Panc1 (cell line): ENCODE data around the gene PLAC8. TPM values are rescaled to one million over a fixed set of nuclear protein-coding genes. Genes with fewer than 3 reads are reported as not detected.
"Not testable (repeated sequence)": the region's sequence is repeated elsewhere in the genome, so short reads cannot be mapped to it uniquely, and the experiment has no call there.

Experiments
- ATAC-seq: fragments of 200-7000 bp; cut with Tn5 transposase; 2 replicates; pipeline ENCODE4 v1.9.1; 2020; ENCODE audit warnings: mild to moderate bottlenecking, moderate library complexity
- BruUV-seq: library from RNA; stranded (reverse); fragments of 400-500 nt; replicated peaks from 2 replicates; lab custom pipeline; 2021; lab: Mats Ljungman, UMichigan
- CTCF ChIA-PET: fragments of 300-600 bp; sonication (Branson Sonifier 250); formaldehyde crosslinking; loops from one replicate; lab custom pipeline; 2022; ENCODE audit warnings: antibody characterized with exemption; lab: Charles Lee
- POLR2A ChIA-PET: fragments of 300-600 bp; sonication (Branson Sonifier 250); formaldehyde crosslinking; loops from one replicate; lab custom pipeline; 2022; ENCODE audit warnings: antibody characterized with exemption; lab: Charles Lee
- DNase-seq: peaks from one replicate; pipeline ENCODE4 v3.0.0-alpha.2; 2010; ENCODE audit warnings: low read depth, low spot score
- H3K27ac ChIP-seq: 2 replicates; pipeline ENCODE4 v1.5.1; 2011; ENCODE audit warnings: mild to moderate bottlenecking, low read length, inconsistent platforms
- H3K27me3 ChIP-seq: fragments of 200-500 bp; sonication (Bioruptor generic); 2 replicates; pipeline ENCODE4 v1.6.0; 2014; ENCODE audit warnings: low read length, inconsistent platforms; ENCODE audit not compliant: control insufficient read depth, insufficient read depth
- H3K36me3 ChIP-seq: fragments of 200-500 bp; sonication (Bioruptor generic); 2 replicates; pipeline ENCODE4 v1.5.1; 2014; ENCODE audit warnings: inconsistent platforms, mild to moderate bottlenecking, low read length, moderate library complexity; ENCODE audit not compliant: control insufficient read depth, insufficient read depth
- H3K4me1 ChIP-seq: 2 replicates; pipeline ENCODE4 v1.5.1; 2011; ENCODE audit warnings: inconsistent platforms, mild to moderate bottlenecking, low read length, moderate library complexity; ENCODE audit not compliant: control insufficient read depth, insufficient read depth
- H3K4me3 ChIP-seq, 2 experiments: 2 replicates each; pipeline ENCODE4 v1.5.1; 2011 to 2012; ENCODE audit warnings: low read depth in 2 of 2, low read length in 2 of 2, mild to moderate bottlenecking in 2 of 2, inconsistent platforms in 1 of 2, moderate library complexity in 1 of 2
- H3K9me3 ChIP-seq: fragments of 200-500 bp; sonication (Bioruptor generic); 2 replicates; pipeline ENCODE4 v1.5.1; 2014; ENCODE audit warnings: low read depth, mild to moderate bottlenecking, inconsistent platforms, low read length, moderate library complexity; ENCODE audit not compliant: control insufficient read depth, insufficient read depth
- POLR2AphosphoS5 ChIP-seq: IDR thresholded peaks from 2 replicates; pipeline ENCODE4 v1.6.1; 2012; ENCODE audit warnings: mild to moderate bottlenecking, low read depth, low read length, moderate library complexity
- SIN3A ChIP-seq: IDR thresholded peaks from 2 replicates; pipeline ENCODE4 v1.6.1; 2012; ENCODE audit warnings: low read depth, mild to moderate bottlenecking, low read length, moderate library complexity, borderline replicate concordance; ENCODE audit not compliant: insufficient read depth
- TCF7L2 ChIP-seq: IDR thresholded peaks from 2 replicates; pipeline ENCODE4 v1.6.1; 2011; ENCODE audit warnings: mild to moderate bottlenecking, low read depth, low read length, inconsistent platforms
- in situ Hi-C: cut with HindIII; loops from 2 replicates; pipeline ENCODE4 v1.10.0; 2016; ENCODE audit warnings: low sequenced_read_pairs, low pct_unique_long_range_greater_than_20kb
- intact Hi-C: fragments of 100-400 bp; cut with micrococcal nuclease; formaldehyde crosslinking; loops from one replicate; pipeline ENCODE4 v1.10.0; 2022; ENCODE audit not compliant: unreplicated experiment
- total RNA-seq: library from RNA; stranded (reverse); gene quantifications from one replicate; pipeline ENCODE4 v1.2.1, GENCODE V29; 2021; ENCODE audit not compliant: unreplicated experiment
- TF ChIP-seq, protein P1 (sequence below), 2 experiments: IDR thresholded peaks; 2 replicates each; pipeline ENCODE4 v1.6.1; 2011 to 2012; ENCODE audit warnings: low read depth in 2 of 2, control low read depth in 1 of 2, low read length in 1 of 2, mild to moderate bottlenecking in 1 of 2, moderate library complexity in 1 of 2; ENCODE audit not compliant: insufficient read depth in 1 of 2
- TF ChIP-seq, protein P2 (sequence below): fragments of 450-650 bp; IDR thresholded peaks from 2 replicates; pipeline ENCODE4 v1.5.1; 2017; ENCODE audit warnings: mild to moderate bottlenecking

PLAC8 gene
- total RNA-seq, 1 experiment from 2014 or later: 154 TPM

DNA sequence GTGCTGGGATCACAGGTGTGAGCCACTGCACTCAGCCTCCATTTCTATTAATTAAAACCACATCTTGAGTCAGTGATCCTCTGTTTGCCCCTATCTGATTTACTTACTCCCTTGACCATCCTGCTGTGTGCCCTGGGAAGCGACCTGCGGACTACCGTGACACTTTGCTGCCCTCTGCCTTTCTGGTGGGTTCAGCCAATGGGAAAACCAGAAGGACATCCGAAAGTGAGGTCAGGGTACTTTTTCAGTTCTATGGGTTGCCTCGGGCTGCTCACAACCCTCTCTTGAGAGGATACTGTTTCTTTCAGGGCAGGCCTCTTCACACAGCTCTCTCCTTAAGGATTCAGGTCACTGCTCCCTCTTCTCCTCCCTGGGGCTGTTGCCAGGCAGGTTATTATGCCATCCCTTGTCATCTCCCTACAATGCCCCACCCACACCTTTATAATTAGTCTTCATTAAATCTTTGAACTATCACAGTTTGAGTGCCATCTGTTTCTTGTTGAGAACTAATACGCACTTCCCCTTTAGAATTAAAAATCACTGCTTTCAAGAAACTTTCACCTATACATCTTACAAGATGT, 21.4 kb downstream of the PLAC8 start:
- ChIA-PET CTCF (interaction anchor here (0.6 kb wide), 1 partner anchor 15 kb away, joined by 10 read pairs; no protein-coding TSS in a partner anchor), POLR2A (interaction anchor here (0.5 kb wide), 1 partner anchor 86 kb away, joined by 4 read pairs; no protein-coding TSS in a partner anchor)
- no TSS peak for BruUV-seq
- ATAC-seq (no peak), DNase-seq (no peak)
- intact Hi-C loops: no loop called here
- Histone ChIP-seq H3K27ac (no peak overlapping the region), H3K4me3 (no peak overlapping the region), H3K27me3 (no peaks in the 10 kb centered on the region), H3K36me3 (peaks cover 27% of the 10 kb centered on the region), H3K4me1 (peaks cover 5% of the 10 kb centered on the region), H3K9me3 (no peaks in the 10 kb centered on the region)
- no peak for TF ChIP-seq TCF7L2
- no peak for TF ChIP-seq POLR2AphosphoS5
- no peak for TF ChIP-seq SIN3A
- TF ChIP-seq, protein P1, sequence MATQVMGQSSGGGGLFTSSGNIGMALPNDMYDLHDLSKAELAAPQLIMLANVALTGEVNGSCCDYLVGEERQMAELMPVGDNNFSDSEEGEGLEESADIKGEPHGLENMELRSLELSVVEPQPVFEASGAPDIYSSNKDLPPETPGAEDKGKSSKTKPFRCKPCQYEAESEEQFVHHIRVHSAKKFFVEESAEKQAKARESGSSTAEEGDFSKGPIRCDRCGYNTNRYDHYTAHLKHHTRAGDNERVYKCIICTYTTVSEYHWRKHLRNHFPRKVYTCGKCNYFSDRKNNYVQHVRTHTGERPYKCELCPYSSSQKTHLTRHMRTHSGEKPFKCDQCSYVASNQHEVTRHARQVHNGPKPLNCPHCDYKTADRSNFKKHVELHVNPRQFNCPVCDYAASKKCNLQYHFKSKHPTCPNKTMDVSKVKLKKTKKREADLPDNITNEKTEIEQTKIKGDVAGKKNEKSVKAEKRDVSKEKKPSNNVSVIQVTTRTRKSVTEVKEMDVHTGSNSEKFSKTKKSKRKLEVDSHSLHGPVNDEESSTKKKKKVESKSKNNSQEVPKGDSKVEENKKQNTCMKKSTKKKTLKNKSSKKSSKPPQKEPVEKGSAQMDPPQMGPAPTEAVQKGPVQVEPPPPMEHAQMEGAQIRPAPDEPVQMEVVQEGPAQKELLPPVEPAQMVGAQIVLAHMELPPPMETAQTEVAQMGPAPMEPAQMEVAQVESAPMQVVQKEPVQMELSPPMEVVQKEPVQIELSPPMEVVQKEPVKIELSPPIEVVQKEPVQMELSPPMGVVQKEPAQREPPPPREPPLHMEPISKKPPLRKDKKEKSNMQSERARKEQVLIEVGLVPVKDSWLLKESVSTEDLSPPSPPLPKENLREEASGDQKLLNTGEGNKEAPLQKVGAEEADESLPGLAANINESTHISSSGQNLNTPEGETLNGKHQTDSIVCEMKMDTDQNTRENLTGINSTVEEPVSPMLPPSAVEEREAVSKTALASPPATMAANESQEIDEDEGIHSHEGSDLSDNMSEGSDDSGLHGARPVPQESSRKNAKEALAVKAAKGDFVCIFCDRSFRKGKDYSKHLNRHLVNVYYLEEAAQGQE (IDR thresholded peaks at IDR 0.05; ENCODE audit: insufficient read depth in 1 of 2, low read depth in 2 of 2, low read length in 1 of 2): no peak
- TF ChIP-seq, protein P2, sequence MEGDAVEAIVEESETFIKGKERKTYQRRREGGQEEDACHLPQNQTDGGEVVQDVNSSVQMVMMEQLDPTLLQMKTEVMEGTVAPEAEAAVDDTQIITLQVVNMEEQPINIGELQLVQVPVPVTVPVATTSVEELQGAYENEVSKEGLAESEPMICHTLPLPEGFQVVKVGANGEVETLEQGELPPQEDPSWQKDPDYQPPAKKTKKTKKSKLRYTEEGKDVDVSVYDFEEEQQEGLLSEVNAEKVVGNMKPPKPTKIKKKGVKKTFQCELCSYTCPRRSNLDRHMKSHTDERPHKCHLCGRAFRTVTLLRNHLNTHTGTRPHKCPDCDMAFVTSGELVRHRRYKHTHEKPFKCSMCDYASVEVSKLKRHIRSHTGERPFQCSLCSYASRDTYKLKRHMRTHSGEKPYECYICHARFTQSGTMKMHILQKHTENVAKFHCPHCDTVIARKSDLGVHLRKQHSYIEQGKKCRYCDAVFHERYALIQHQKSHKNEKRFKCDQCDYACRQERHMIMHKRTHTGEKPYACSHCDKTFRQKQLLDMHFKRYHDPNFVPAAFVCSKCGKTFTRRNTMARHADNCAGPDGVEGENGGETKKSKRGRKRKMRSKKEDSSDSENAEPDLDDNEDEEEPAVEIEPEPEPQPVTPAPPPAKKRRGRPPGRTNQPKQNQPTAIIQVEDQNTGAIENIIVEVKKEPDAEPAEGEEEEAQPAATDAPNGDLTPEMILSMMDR: no peak
- in situ Hi-C loops: no loop called here

DNA sequence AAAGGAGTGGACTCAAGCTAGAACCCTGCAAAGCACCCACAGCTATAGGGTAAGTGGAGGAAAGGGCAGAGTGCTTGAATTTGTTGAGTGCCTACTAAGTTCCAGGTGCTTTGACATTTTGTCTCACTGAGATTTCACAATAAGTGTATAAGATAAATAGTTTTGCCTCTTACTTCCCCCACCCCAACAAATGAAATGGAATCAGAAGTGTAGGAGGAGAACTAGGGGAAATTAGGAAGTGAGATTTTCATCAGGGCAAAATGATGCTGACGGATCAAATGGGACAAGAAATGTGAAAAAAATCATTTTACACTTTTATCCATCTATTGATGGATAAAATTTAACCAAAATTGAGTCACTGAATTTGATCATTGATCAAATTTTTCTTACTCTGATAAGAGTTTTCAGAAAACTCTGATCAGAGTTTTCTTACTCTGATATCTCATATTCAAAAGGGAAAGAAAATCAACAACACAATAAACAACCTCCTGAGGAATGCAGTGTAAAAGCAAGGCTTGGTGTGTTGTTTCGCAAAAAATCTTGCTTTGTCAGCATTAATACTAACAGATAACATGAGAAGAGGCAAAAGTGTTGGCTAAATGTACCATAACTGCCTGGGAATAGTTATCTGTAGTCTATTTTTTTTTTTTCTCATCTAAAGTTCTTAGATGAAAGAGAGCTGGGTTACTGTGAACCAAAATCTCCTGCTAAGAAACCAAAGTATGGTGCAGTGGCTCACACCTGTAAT, 24.9 kb downstream of the PLAC8 start:
- no peak for ATAC-seq
- Histone ChIP-seq H3K4me3 (no peak overlapping the region), H3K36me3 (peaks cover 19% of the 10 kb centered on the region), H3K27ac (no peak overlapping the region), H3K27me3 (no peaks in the 10 kb centered on the region), H3K4me1 (no peaks in the 10 kb centered on the region), H3K9me3 (no peaks in the 10 kb centered on the region)
- in situ Hi-C loops: no loop called here
- intact Hi-C loops: no loop called here
- ChIA-PET POLR2A (no interaction called here), CTCF (no interaction called here)
- BruUV-seq: no TSS peak
- no peak for DNase-seq
- TF ChIP-seq, protein P1 (IDR thresholded peaks at IDR 0.05; ENCODE audit: insufficient read depth in 1 of 2, low read depth in 2 of 2, low read length in 1 of 2): no peak
- TF ChIP-seq, protein P2: no peak
- TF ChIP-seq SIN3A: no peak
- no peak for TF ChIP-seq POLR2AphosphoS5
- no peak for TF ChIP-seq TCF7L2

DNA sequence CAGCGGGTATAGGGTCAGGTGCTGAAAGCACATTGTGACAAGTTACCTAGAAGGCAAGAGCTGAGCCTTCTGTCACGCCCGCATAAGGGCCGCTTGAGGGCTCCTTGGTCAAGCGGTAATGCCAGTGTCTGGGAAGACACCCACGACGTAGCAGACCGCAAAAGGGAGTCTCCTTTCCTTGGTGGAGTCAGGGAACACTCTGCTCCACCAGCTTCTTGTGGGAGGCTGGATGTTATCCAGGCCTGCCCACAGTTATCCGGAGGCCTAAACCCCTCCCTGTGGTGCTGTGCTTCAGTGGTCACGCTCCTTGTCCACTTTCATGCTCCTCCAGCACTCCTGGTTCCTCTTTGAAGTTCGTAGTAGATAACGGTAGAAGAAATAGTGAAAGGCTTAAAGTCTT, 29.6 kb downstream of the PLAC8 start:
- ATAC-seq, intact Hi-C loops, POLR2A ChIA-PET, H3K9me3 ChIP-seq, H3K4me1 ChIP-seq, H3K4me3 ChIP-seq, H3K36me3 ChIP-seq, H3K27me3 ChIP-seq, BruUV-seq, in situ Hi-C loops, DNase-seq, H3K27ac ChIP-seq: not testable (repeated sequence)
- CTCF ChIA-PET: interaction anchor here (0.7 kb wide), 1 partner anchor 286 kb away, joined by 6 read pairs; the partner anchor contains the start of gene SCD5
